Measurements from ENCODE around the gene TMEM115.

- TF ChIP-seq CTCF (IDR thresholded peaks at IDR 0.05 in 2 of 3, conservative IDR thresholded peaks at IDR 0.05 in 1 of 3; ENCODE audit: control insufficient read depth in 2 of 3, extremely low read depth in 1 of 3, insufficient read depth in 1 of 3, low read depth in 3 of 3, low read length in 3 of 3) (no peak), PBX3 (IDR thresholded peaks at IDR 0.05; ENCODE audit: insufficient replicate concordance, low read depth, low read length) (no peak), PRDM15 (CRISPR knock-in tag; IDR thresholded peaks at IDR 0.05) (no peak), ETV6 (conservative IDR thresholded peaks at IDR 0.05 in 1 of 2, IDR thresholded peaks at IDR 0.05 in 1 of 2; ENCODE audit: borderline replicate concordance in 1 of 2, low read depth in 1 of 2) (no peak), REST (IDR thresholded peaks at IDR 0.05; ENCODE audit: low read depth, low read length) (no peak), POLR2A (IDR thresholded peaks at IDR 0.05; ENCODE audit: low read depth, low read length) (no peak), CHD2 (IDR thresholded peaks at IDR 0.05; ENCODE audit: borderline replicate concordance, low read depth, low read length) (no peak), ASH2L (IDR thresholded peaks at IDR 0.05; ENCODE audit: borderline replicate concordance, low read depth) (no peak)
Measured at GRCh38 chr3:50314342-50314741, 45.0 kb downstream of the TMEM115 start.
